Breast epithelium (tissue), 3 donors: ENCODE data around the gene POLG2.

Source experiments
- CTCF ChIP-seq, 3 donors: fragments of 450-650 bp; IDR thresholded peaks; one replicate each; pipeline ENCODE4 v1.5.1; 2016 to 2017; ENCODE audit warnings: antibody characterized with exemption in 3 of 3, mild to moderate bottlenecking in 3 of 3, moderate library complexity in 3 of 3
- POLR2A ChIP-seq: fragments of 450-650 bp; IDR thresholded peaks from one replicate; pipeline ENCODE4 v1.6.1; 2016; ENCODE audit warnings: antibody characterized with exemption, mild to moderate bottlenecking, moderate library complexity
- POLR2AphosphoS5 ChIP-seq, 3 donors: sonication (generic); formaldehyde crosslinking; IDR thresholded peaks; one replicate each; pipeline ENCODE4 v1.6.1; 2017; ENCODE audit warnings: antibody characterized with exemption in 3 of 3

GRCh38 chr17:64498308-64499203, 1.7 kb upstream of the POLG2 start:
- TF ChIP-seq CTCF (IDR thresholded peaks at IDR 0.05) (no peak), POLR2AphosphoS5 (IDR thresholded peaks at IDR 0.05) (no peak), POLR2A (no peak)
